ENCODE results near the gene PLA2G4F.
"Not testable (repeated sequence)": the region's sequence is repeated elsewhere in the genome, so short reads cannot be mapped to it uniquely, and the experiment has no call there.

PLA2G4F gene

DNA sequence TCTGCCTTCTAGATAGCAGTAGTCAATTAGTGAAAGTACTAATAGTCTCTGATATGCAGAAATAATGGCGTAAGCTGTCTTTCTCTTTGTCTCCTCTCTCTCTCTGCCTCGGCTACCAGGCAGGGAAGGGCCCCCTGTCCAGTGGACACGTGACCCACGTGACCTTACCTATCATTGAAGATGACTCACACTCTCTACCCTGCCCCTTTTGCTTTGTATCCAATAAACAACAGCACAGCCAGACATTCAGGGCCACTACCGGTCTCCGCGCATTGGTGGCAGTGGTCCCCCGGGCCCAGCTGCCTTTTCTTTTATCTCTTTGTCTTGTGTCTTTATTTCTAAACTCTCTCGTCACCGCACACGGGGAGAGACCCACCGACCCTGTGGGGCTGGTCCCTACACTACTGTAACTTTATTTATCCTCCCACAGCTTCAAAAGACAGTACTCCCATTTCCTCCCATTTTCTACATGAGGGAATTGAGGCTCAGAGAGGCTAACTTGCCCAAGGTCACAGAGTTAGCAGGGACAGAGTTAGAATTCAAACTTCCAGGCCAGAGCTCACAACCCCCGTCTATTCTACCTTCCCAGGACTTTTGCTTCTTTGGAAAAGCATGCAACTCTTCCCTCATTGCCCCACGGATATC, 64.6 kb downstream of the PLA2G4F start:
- not testable (repeated sequence) for H3K9me3 ChIP-seq (ENCODE audit: control insufficient read depth in 1 of 2, low read length in 2 of 2); H3K27me3 ChIP-seq (ENCODE audit: control insufficient read depth in 1 of 2, insufficient read depth in 2 of 2, low read length in 2 of 2); H3K9ac ChIP-seq (ENCODE audit: low read depth in 1 of 2, low read length in 2 of 2); H3K27ac ChIP-seq (ENCODE audit: low read depth, low read length); H3K36me3 ChIP-seq (ENCODE audit: control insufficient read depth in 1 of 2, insufficient read depth in 2 of 2, low read length in 2 of 2); H3K4me3 ChIP-seq (ENCODE audit: low read depth in 1 of 2, low read length in 2 of 2)
- peaks cover 11 to 21% of the 10 kb centered on the region in 2 donors for H3K4me1 ChIP-seq (ENCODE audit: control insufficient read depth in 1 of 2, insufficient read depth in 2 of 2, low read length in 2 of 2)

DNA sequence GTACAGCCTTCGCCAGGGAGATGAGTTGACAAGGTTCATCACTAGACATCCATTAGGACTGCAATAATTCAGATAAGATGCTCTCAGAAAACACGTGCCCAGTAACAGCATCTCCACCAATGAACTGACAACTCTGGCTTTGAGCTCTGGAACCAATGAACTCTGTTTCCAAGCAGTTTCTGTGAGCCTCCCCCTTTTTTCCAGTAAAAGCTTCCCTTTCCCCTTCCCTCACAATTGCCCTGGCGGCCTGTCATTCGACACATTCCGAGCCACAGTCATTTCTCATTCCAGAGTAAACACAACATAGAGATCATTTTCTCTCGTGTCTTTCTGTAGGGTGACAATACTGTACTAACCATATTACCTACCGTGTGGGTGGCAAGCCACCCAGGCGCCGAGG, 65.7 kb downstream of the PLA2G4F start:
- Histone ChIP-seq H3K9me3 (ENCODE audit: control insufficient read depth in 1 of 2, low read length in 2 of 2) (no peaks in the 10 kb centered on the region), H3K27me3 (ENCODE audit: control insufficient read depth in 1 of 2, insufficient read depth in 2 of 2, low read length in 2 of 2) (no peaks in the 10 kb centered on the region), H3K36me3 (ENCODE audit: control insufficient read depth in 1 of 2, insufficient read depth in 2 of 2, low read length in 2 of 2) (no peaks in the 10 kb centered on the region), H3K27ac (ENCODE audit: low read depth, low read length) (no peak overlapping the region), H3K4me1 (ENCODE audit: control insufficient read depth in 1 of 2, insufficient read depth in 2 of 2, low read length in 2 of 2) (peaks cover 11 to 21% of the 10 kb centered on the region in 2 donors), H3K4me3 (ENCODE audit: low read depth in 1 of 2, low read length in 2 of 2) (no peak overlapping the region), H3K9ac (ENCODE audit: low read depth in 1 of 2, low read length in 2 of 2) (no peak overlapping the region)

DNA sequence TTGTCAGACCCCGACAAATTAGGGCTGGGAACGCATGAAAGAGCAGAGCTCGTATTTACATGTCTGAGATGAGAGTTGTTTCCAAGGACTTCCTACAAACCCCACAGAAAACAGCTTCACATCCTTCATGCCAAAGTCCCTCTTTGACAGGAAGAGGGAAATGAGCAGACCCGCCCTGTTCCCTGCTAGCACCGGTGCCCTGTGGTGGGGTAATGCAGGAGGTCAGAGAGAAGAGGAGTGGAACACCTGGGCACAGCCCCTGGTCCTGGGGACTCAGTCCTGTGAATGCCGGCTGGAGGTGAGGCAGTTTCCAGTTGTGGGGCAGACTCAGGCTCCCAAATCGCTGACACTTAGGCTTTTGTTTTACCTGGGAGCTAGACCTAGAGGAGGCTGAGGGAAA, 66.1 kb downstream of the PLA2G4F start:
- Histone ChIP-seq H3K4me1 (ENCODE audit: control insufficient read depth in 1 of 2, insufficient read depth in 2 of 2, low read length in 2 of 2) (peaks cover 11 to 21% of the 10 kb centered on the region in 2 donors), H3K9me3 (ENCODE audit: control insufficient read depth in 1 of 2, low read length in 2 of 2) (no peaks in the 10 kb centered on the region), H3K36me3 (ENCODE audit: control insufficient read depth in 1 of 2, insufficient read depth in 2 of 2, low read length in 2 of 2) (no peaks in the 10 kb centered on the region), H3K27ac (ENCODE audit: low read depth, low read length) (no peak overlapping the region), H3K4me3 (ENCODE audit: low read depth in 1 of 2, low read length in 2 of 2) (no peak overlapping the region), H3K27me3 (ENCODE audit: control insufficient read depth in 1 of 2, insufficient read depth in 2 of 2, low read length in 2 of 2) (no peaks in the 10 kb centered on the region), H3K9ac (ENCODE audit: low read depth in 1 of 2, low read length in 2 of 2) (no peak overlapping the region)

DNA sequence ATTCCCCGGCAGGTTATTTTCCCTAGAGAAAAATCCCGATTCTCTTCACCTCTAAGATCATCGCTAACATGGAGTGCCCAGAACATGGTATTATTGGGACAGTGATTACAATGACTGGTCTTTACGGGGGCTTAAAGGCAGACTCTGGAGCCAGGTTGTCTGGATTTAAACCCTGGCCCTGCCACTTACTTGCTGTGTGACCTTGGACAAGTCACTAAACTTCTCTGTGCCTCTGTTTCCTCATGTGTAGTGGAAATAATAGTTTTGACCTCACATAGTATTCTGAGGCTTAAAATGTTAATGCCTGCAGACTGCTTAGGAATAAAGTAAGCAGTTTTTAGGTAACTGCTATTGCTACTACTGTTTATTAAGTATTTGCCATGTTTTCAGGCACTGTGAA, 66.5 kb downstream of the PLA2G4F start:
- H3K4me3 ChIP-seq (ENCODE audit: low read depth in 1 of 2, low read length in 2 of 2) = no peak overlapping the region
- H3K9ac ChIP-seq (ENCODE audit: low read depth in 1 of 2, low read length in 2 of 2) = no peak overlapping the region
- peaks cover 11 to 21% of the 10 kb centered on the region in 2 donors for H3K4me1 ChIP-seq (ENCODE audit: control insufficient read depth in 1 of 2, insufficient read depth in 2 of 2, low read length in 2 of 2)
- no peak overlapping the region for H3K27ac ChIP-seq (ENCODE audit: low read depth, low read length)
- no peaks in the 10 kb centered on the region for H3K36me3 ChIP-seq (ENCODE audit: control insufficient read depth in 1 of 2, insufficient read depth in 2 of 2, low read length in 2 of 2)
- no peaks in the 10 kb centered on the region for H3K27me3 ChIP-seq (ENCODE audit: control insufficient read depth in 1 of 2, insufficient read depth in 2 of 2, low read length in 2 of 2)
- no peaks in the 10 kb centered on the region for H3K9me3 ChIP-seq (ENCODE audit: control insufficient read depth in 1 of 2, low read length in 2 of 2)

Measured in duodenal mucosa (tissue), 2 donors.